Suppressor macrophage treated with lipopolysaccharide for 4 hours (primary cell): ENCODE data around the gene CXCL6.

Experiments used
- DNase-seq: peaks from one replicate; pipeline ENCODE4 v3.0.0-alpha.2; 2020

Gene CXCL6

DNA sequence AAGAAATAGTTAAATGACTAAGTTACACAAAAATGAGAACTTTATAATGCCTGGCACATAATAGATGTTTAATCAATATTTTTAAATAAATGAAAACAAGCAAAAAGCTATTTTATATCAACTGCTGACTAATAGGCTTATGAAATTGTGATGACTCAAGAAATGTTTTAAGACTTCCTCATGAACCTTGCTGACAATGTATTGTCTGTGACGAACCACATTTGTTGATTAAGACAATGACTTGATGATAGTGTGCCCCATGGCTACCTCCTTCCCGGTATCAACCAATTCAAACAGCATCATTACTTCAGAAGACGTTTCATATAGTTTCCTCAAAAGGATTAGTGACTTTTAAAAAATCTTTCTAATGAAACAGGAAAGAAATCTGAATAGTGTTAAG, 7.9 kb downstream of the CXCL6 start:
- DNase-seq = peak; percentile 64

- DNase-seq = no peak
Measured at GRCh38 chr4:73844806-73845205, 8.3 kb downstream of the CXCL6 start.

- peak; percentile 68 for DNase-seq
Measured at GRCh38 chr4:73847526-73848182, 11.2 kb downstream of the CXCL6 start.

DNA sequence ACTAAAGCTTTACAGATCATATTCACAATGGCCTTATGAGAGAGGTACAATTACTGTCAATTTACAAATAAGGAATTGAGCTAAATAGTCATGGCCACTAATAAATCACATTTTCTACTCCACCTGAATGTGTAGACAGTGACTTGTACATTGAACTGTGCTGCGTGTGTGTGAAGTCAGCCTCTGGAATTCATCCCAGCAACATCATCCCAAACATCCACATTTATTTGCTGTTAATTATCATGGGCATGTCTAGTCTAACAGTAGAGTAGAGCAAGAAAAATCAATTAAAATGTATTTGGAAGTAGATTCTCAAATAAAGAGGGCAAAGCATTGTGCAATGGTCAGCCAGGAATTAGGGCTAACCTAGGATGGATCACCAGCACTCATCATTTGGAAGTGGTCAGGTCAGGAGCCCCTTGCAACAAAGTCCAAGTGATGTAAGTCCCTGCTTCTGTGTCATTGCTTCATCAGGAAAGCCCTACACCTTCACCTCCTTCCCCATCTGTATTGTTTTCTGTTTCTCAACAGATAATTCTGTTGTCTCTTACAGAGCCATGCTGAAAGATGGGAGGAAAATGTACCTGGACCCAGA, 11.8 kb downstream of the CXCL6 start:
- DNase-seq = no peak

GRCh38 chr4:73850261-73850970, 13.9 kb downstream of the CXCL6 start:
- DNase-seq = no peak

DNA sequence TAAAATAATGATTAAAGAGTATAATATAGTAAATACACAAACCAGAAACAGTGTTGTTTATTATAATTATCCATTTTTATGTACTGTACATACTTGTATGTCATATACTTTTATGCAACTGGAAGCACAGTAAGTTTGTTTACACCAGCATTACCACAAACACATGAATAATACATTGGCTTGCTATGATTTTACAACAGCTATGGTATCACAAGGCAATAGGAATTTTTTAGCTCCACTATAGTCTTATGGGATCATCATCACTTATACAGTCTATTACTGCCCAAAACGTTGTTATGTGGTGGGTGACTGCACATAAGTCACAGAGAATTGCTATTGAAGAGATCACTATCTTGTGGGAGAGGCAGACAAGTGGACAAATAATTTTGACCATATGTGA, 14.8 kb downstream of the CXCL6 start:
- DNase-seq = no peak

GRCh38 chr4:73852771-73853170, 16.3 kb downstream of the CXCL6 start:
- DNase-seq = no peak

DNA sequence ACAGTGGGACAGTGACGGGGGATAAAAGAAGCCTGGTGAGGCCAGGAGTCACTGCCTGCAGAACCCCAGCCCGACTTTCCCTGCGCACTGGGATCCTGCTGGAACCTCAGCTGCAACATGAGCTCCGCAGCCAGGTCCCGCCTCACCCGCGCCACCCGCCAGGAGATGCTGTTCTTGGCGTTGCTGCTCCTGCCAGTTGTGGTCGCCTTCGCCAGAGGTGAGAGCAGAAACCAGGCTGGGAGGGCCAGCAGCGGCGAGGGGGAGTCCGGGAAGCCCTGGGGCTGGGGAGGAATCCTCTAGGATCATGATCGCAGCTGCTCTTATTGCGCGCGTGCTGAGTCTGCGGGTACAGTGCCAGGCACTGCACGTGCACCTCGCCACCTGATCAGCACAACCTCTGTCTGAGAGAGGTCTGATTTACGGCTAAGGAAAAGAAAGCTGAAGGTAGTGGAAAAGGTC, 16.8 kb downstream of the CXCL6 start, which contains the start of gene PF4V1:
Gene PF4V1, plus strand, starts transcription at position 51 of the 459 bp plus-strand sequence. Its CDS starts 67 bp downstream, at position 118.
- no peak for DNase-seq

DNA sequence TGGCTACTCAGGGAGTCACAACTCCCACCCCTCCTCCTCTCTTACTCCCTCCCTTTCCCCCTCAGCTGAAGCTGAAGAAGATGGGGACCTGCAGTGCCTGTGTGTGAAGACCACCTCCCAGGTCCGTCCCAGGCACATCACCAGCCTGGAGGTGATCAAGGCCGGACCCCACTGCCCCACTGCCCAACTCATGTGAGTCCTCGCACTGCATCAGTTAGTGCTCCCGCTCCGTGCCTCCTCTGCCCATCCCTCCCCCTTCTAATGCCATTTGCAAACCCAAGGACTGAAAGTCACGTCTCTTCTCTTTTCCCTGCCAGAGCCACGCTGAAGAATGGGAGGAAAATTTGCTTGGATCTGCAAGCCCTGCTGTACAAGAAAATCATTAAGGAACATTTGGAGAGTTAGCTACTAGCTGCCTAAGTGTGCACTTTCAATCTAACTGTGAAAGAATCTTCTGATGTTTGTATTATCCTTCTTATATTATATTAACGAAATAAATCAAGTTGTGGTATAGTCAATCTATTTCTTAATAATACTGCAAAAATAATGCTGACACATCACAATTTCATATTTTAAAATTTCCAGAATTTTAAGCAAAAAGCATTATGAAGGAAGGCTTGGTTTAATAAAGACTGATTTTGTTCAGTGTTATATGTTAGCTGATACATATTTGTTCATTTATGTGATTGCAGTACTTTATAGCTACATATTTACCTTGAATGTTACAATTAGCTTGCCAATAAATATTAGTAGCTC, 17.4 kb downstream of the CXCL6 start:
- no peak for DNase-seq

DNA sequence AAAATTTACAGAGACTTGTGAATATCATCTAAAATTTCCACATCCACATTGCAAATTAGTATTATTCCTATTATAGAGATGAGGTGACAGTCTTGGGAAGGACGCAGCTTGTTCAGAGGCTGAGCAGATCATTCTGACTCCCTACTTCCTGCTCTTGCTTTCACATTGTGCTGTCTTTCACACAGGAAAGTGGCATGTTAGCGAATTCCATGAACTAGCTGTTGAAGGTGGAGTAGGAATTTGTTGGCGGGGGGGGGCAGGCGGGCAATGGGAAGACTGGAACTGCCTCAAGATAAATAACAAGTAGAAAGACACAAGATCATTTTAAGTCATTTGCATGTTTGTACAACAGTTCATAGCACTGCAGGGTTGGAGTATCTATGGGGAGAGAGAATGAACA, 18.9 kb downstream of the CXCL6 start:
- no peak for DNase-seq

DNA sequence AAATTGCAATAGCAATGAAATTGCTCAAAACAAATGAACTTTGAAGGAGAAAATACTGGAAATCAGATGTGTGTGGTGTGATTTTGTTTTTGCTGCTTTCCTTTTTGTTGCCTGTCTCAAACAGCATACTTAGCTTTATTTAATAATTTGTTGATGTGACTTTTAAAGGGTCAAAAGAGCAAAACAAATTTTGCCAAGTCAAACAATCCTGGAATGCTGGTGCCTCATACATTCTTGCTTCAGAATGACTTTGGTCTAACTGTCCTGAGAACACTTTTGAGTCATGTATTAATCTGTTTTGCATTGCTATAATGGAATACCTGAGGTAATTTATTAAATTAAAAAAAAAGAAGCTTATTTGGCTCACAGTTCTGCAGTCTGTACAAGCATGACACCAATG, 20.0 kb downstream of the CXCL6 start:
- DNase-seq = no peak

DNA sequence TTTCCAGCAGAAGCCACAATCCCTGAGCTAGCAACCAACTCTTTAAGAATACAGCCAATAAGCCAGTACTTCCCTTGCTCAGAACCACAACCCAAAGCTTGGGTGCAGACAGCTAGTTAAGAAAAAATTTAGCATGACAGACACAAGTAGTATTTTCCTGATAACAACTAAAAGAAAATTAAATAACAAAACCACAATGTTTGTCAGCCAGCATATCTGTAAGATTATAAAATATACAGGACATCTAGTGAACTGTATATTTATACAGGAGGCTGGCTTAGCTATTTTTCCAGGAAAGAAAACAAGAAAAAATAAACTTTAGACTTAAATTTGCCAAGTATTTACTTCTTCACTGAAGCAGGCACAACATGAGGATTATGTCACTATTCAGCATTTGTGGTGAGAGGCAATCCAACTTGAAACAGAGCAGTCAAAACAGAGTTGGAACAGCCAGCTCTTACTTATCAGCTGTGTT, 23.2 kb downstream of the CXCL6 start:
- no peak for DNase-seq

DNA sequence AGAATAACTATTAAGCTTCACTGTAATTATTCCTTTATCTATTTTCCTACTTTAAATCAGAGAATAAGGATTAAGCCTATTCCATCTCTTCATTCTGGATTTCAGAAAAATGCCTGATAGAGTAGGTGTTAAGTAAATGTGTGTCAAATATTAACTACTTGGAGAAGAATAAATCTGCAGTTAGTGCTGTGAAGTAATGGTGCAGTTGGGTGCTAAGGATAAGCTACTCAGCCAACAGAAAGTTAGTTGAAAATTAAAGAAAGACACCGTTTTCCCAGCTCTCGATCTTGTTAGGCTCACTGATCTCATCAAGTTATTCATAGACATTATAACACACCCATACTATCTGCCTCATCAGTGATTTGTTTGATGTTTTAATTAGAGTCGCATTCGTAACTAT, 23.7 kb downstream of the CXCL6 start:
- DNase-seq = no peak

- peak; percentile 83 for DNase-seq
Measured at GRCh38 chr4:73860917-73861316, 24.4 kb downstream of the CXCL6 start.

DNA sequence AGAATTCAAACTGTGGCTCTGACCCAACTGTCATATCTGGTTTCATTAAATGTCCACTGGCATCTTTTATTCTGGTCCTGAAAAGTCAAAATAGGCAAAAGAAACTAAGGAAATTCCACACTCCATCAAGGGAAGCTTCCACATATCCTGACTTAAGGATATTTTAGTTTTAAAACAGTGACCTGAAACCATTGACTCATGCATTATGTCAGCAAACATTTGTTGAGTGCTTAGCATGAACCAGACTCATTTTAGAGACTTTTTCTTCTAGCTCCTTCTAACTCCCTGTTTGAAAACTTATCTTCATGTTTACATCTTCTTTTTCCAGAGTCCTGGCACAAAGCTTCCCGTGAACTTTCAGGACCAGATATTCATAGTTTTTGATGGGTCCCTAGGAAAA, 25.8 kb downstream of the CXCL6 start:
- no peak for DNase-seq

GRCh38 chr4:73864365-73864764, 27.9 kb downstream of the CXCL6 start:
- no peak for DNase-seq

GRCh38 chr4:73864961-73865360, 28.5 kb downstream of the CXCL6 start:
- DNase-seq = no peak

GRCh38 chr4:73865431-73866096, 29.1 kb downstream of the CXCL6 start:
- DNase-seq = peak; percentile 77

GRCh38 chr4:73866246-73866645, 29.8 kb downstream of the CXCL6 start:
- no peak for DNase-seq

GRCh38 chr4:73867783-73868182, 31.3 kb downstream of the CXCL6 start:
- no peak for DNase-seq

GRCh38 chr4:73868206-73869129, 32.0 kb downstream of the CXCL6 start:
- DNase-seq = no peak
